Measurements from ENCODE around the gene ECI2. TPM values are rescaled to one million over a fixed set of nuclear protein-coding genes. Genes with fewer than 3 reads are reported as not detected.
"Not testable (repeated sequence)": the region's sequence is repeated elsewhere in the genome, so short reads cannot be mapped to it uniquely, and the experiment has no call there.

The ECI2 gene
- polyA plus RNA-seq, 1 of the 3 experiments (the other 2 are of a cell fraction), result 45.1 TPM

GRCh38 chr6:4112366-4112765 is 23.0 kb downstream of the ECI2 start (continued):
- TF ChIP-seq REST (IDR thresholded peaks at IDR 0.05; ENCODE audit: low read depth, low read length) (no peak), FOXJ3 (CRISPR knock-in tag; IDR thresholded peaks at IDR 0.05) (no peak), MEF2A (IDR thresholded peaks at IDR 0.05; ENCODE audit: borderline replicate concordance, low read depth) (no peak), TEAD4 (IDR thresholded peaks at IDR 0.05; ENCODE audit: borderline replicate concordance, insufficient read depth) (no peak), YY1 (IDR thresholded peaks at IDR 0.05; ENCODE audit: low read depth) (no peak), RFX5 (IDR thresholded peaks at IDR 0.05; ENCODE audit: low read length) (no peak)

- H3K79me2 ChIP-seq (ENCODE audit: insufficient read depth); DNase-seq; H3K36me3 ChIP-seq (replicated peaks in 1 of 2; ENCODE audit: control insufficient read depth in 1 of 2, insufficient read depth in 2 of 2, low read length in 1 of 2); H3K27me3 ChIP-seq (ENCODE audit: insufficient read depth); H3F3A ChIP-seq (replicated peaks; ENCODE audit: insufficient read depth); H3K4me3 ChIP-seq (ENCODE audit: low read depth in 2 of 2, low read length in 1 of 2); H3K4me1 ChIP-seq (ENCODE audit: control insufficient read depth in 1 of 2, insufficient read depth in 2 of 2, low read depth in 1 of 2, low read length in 1 of 2); H3K9me3 ChIP-seq; H3K9me2 ChIP-seq; H3K27ac ChIP-seq (ENCODE audit: low read depth in 2 of 2, low read length in 1 of 2); H4K20me1 ChIP-seq (ENCODE audit: insufficient read depth); H3K9ac ChIP-seq; H2AFZ ChIP-seq (ENCODE audit: low read depth); POLR2A ChIA-PET; CTCF ChIA-PET; H3K4me2 ChIP-seq: not testable (repeated sequence)
- WGBS (ENCODE audit: low lambda C conversion rate), result 86% methylated on average over 4 of the region's 4 CpGs
These were observed 26.0 kb downstream of the ECI2 start for GRCh38 chr6:4109363-4109815.

GRCh38 chr6:4108561-4109093 is 26.7 kb downstream of the ECI2 start:
- Histone ChIP-seq H3K4me2 (no peak overlapping the region), H3K9me2 (peaks cover 6% of the 10 kb centered on the region; the same call in 1 of the 2 replicates), H4K20me1 (ENCODE audit: insufficient read depth) (no peaks in the 10 kb centered on the region), H3K4me3 (ENCODE audit: low read depth in 2 of 2, low read length in 1 of 2) (no peak overlapping the region), H3K36me3 (replicated peaks in 1 of 2; ENCODE audit: control insufficient read depth in 1 of 2, insufficient read depth in 2 of 2, low read length in 1 of 2) (no peaks in the 10 kb centered on the region), H3K27me3 (ENCODE audit: insufficient read depth) (no peaks in the 10 kb centered on the region), H2AFZ (ENCODE audit: low read depth) (no peak overlapping the region), H3F3A (replicated peaks; ENCODE audit: insufficient read depth) (no peaks in the 10 kb centered on the region), H3K27ac (ENCODE audit: low read depth in 2 of 2, low read length in 1 of 2) (no peak overlapping the region), H3K79me2 (ENCODE audit: insufficient read depth) (no peaks in the 10 kb centered on the region), H3K4me1 (ENCODE audit: control insufficient read depth in 1 of 2, insufficient read depth in 2 of 2, low read depth in 1 of 2, low read length in 1 of 2) (no peaks in the 10 kb centered on the region), H3K9me3 (no peaks in the 10 kb centered on the region), H3K9ac (no peak overlapping the region)
- ChIA-PET POLR2A (no interaction called here), CTCF (interaction anchor here (0.6 to 0.8 kb wide), 2 partner anchors 15 to 17 kb away, joined by 3 to 4 read pairs; no protein-coding TSS in a partner anchor)
- TF ChIP-seq TEAD4 (IDR thresholded peaks at IDR 0.05; ENCODE audit: borderline replicate concordance, insufficient read depth) (no peak), SIN3A (IDR thresholded peaks at IDR 0.05; ENCODE audit: borderline replicate concordance, low read depth, low read length) (no peak), GATA2 (CRISPR knock-in tag; IDR thresholded peaks at IDR 0.05) (no peak), TCF12 (IDR thresholded peaks at IDR 0.05) (no peak), NRF1 (IDR thresholded peaks at IDR 0.05; ENCODE audit: low read depth, low read length) (no peak), USF2 (IDR thresholded peaks at IDR 0.05; ENCODE audit: borderline replicate concordance, low read depth, low read length) (no peak), GABPA (IDR thresholded peaks at IDR 0.05; ENCODE audit: low read depth) (no peak), CTCF (IDR thresholded peaks at IDR 0.05) (no peak)
- no peak for DNase-seq
- WGBS (ENCODE audit: low lambda C conversion rate), result 61% methylated on average over 9 of the region's 9 CpGs
